Measurements from ENCODE around the gene ANAPC7. TPM values are rescaled to one million over a fixed set of nuclear protein-coding genes. Genes with fewer than 3 reads are reported as not detected.
A peak's percentile ranks its signal among the peaks of the same experiment; 100 is the strongest.

Gene ANAPC7
- polyA plus RNA-seq, 1 donor (not counting 4 experiments of a cell fraction or from before 2014, with no cell fraction given): 68.2 TPM

DNA sequence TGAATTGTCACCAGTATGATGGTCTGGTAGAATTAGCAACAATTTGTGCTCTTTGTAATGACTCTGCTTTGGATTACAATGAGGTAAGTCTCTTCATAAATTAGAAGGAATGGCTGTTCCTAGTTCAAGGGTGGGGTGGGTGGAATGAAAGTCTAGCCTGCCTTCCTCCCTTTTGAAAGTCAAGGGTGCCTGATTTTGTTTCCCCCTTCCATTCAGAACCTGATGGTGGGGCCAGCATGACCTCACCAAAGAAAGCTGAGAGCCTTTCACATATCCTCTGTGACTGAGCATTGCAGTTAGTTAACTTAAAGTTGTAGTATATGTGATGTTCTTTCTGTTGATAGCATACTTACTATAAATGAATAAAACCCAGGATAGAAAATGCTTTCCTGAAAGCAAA is 70.3 kb downstream of the ANAPC7 start:
- H3K4me1 ChIP-seq (ENCODE audit: control insufficient read depth, extremely low read depth, insufficient read depth, low read length): peaks cover 3% of the 10 kb centered on the region
- DNase-seq (ENCODE audit: low read depth, low spot score) (no peak), FAIRE-seq (no peak)
- no peak overlapping the region for H2AFZ ChIP-seq (ENCODE audit: control insufficient read depth, low read length)
- no peak overlapping the region for H3K4me3 ChIP-seq (ENCODE audit: control insufficient read depth in 2 of 3, extremely low read depth in 1 of 3, insufficient read depth in 2 of 3, low read depth in 1 of 3, low read length in 3 of 3)
- peaks cover 11% of the 10 kb centered on the region for H4K20me1 ChIP-seq (ENCODE audit: control insufficient read depth, extremely low read depth, insufficient read depth, low read length)
- no peaks in the 10 kb centered on the region for H3K9me1 ChIP-seq (ENCODE audit: control insufficient read depth, extremely low read depth, insufficient read depth, low read length)
- no peaks in the 10 kb centered on the region for H3K27me3 ChIP-seq (ENCODE audit: control insufficient read depth, extremely low read depth, insufficient read depth, low read length)
- H3K79me2 ChIP-seq (ENCODE audit: control insufficient read depth, insufficient read depth, low read length): peaks cover 65% of the 10 kb centered on the region
- H3K9me3 ChIP-seq (ENCODE audit: control insufficient read depth, low read depth, low read length): no peaks in the 10 kb centered on the region
- dilution Hi-C loops (cut with MboI; ENCODE audit: extremely low pct_ligation_motif_present, low sequenced_read_pairs): no loop called here
- no peak for TF ChIP-seq CTCF (optimal IDR thresholded peaks at IDR 0.05 in 1 of 3, IDR thresholded peaks at IDR 0.05 in 1 of 3, conservative IDR thresholded peaks at IDR 0.05 in 1 of 3; ENCODE audit: extremely low read depth in 1 of 3, insufficient read depth in 2 of 3, low read length in 3 of 3)
- TF ChIP-seq EZH2 (IDR thresholded peaks at IDR 0.05; ENCODE audit: low read length): no peak
- no peak overlapping the region for H3K9ac ChIP-seq (ENCODE audit: control insufficient read depth, extremely low read depth, insufficient read depth, low read length)
- no peak overlapping the region for H3K27ac ChIP-seq (ENCODE audit: control insufficient read depth, insufficient read depth, low read length)
- peaks cover 50 to 58% of the 10 kb centered on the region in 2 experiments for H3K36me3 ChIP-seq (ENCODE audit: control insufficient read depth in 2 of 2, extremely low read depth in 1 of 2, insufficient read depth in 2 of 2, low read length in 2 of 2)
- H3K4me2 ChIP-seq (ENCODE audit: control insufficient read depth, extremely low read depth, insufficient read depth, low read depth, low read length): no peak overlapping the region

DNA sequence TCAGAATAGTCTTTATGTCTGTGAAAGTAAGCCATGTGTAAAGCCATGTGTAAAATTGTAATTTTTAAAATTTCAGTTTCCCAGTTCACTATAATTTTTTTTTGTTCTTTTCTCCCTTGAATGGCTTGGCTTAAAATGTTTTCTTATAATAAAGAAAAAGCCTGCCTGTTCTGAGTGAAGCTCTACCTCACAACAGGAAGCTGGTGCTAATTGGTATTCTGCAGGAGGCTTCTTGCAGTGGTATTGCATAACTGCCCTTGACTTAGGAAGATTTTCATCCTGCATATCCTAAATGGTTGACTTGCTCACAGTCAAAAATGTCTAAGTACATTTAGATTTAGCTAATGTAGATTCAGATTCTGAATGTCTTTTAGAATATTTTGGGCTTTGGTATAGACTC is 73.0 kb downstream of the ANAPC7 start:
- peaks cover 3% of the 10 kb centered on the region for H3K4me1 ChIP-seq (ENCODE audit: control insufficient read depth, extremely low read depth, insufficient read depth, low read length)
- no peak overlapping the region for H3K4me3 ChIP-seq (ENCODE audit: control insufficient read depth in 2 of 3, extremely low read depth in 1 of 3, insufficient read depth in 2 of 3, low read depth in 1 of 3, low read length in 3 of 3)
- peaks cover 73% of the 10 kb centered on the region for H3K79me2 ChIP-seq (ENCODE audit: control insufficient read depth, insufficient read depth, low read length)
- DNase-seq (ENCODE audit: low read depth, low spot score) (no peak), FAIRE-seq (no peak)
- peaks cover 45 to 56% of the 10 kb centered on the region in 2 experiments for H3K36me3 ChIP-seq (ENCODE audit: control insufficient read depth in 2 of 2, extremely low read depth in 1 of 2, insufficient read depth in 2 of 2, low read length in 2 of 2)
- peak overlapping the region; percentile 8 for H3K27ac ChIP-seq (ENCODE audit: control insufficient read depth, insufficient read depth, low read length)
- H3K27me3 ChIP-seq (ENCODE audit: control insufficient read depth, extremely low read depth, insufficient read depth, low read length): no peaks in the 10 kb centered on the region
- H3K9me3 ChIP-seq (ENCODE audit: control insufficient read depth, low read depth, low read length): no peaks in the 10 kb centered on the region
- dilution Hi-C loops (cut with MboI; ENCODE audit: extremely low pct_ligation_motif_present, low sequenced_read_pairs): no loop called here
- H4K20me1 ChIP-seq (ENCODE audit: control insufficient read depth, extremely low read depth, insufficient read depth, low read length): peaks cover 11% of the 10 kb centered on the region
- TF ChIP-seq CTCF (optimal IDR thresholded peaks at IDR 0.05 in 1 of 3, IDR thresholded peaks at IDR 0.05 in 1 of 3, conservative IDR thresholded peaks at IDR 0.05 in 1 of 3; ENCODE audit: extremely low read depth in 1 of 3, insufficient read depth in 2 of 3, low read length in 3 of 3) (no peak), EZH2 (IDR thresholded peaks at IDR 0.05; ENCODE audit: low read length) (no peak)
- H3K4me2 ChIP-seq (ENCODE audit: control insufficient read depth, extremely low read depth, insufficient read depth, low read depth, low read length): no peak overlapping the region
- H3K9me1 ChIP-seq (ENCODE audit: control insufficient read depth, extremely low read depth, insufficient read depth, low read length): no peaks in the 10 kb centered on the region
- H2AFZ ChIP-seq (ENCODE audit: control insufficient read depth, low read length): no peak overlapping the region
- no peak overlapping the region for H3K9ac ChIP-seq (ENCODE audit: control insufficient read depth, extremely low read depth, insufficient read depth, low read length)
